Gastrocnemius medialis (tissue), 4 donors: Measurements from ENCODE around the gene TK2. TPM values are rescaled to one million over a fixed set of nuclear protein-coding genes. Genes with fewer than 3 reads are reported as not detected.

Experiments
- ATAC-seq, 2 donors: fragments of 150-250 bp; one replicate each; pipeline ENCODE4 v1.9.1; 2016
- DNase-seq, 2 donors: peaks; one replicate each; pipeline ENCODE4 v3.0.0-alpha.2; 2019
- H3K27ac ChIP-seq, 4 donors: fragments of 200-600 bp; sonication (generic); 1 replicate in 1 of 4; 2 replicates in 3 of 4; pipeline ENCODE4 v1.5.1; 2016 to 2018; ENCODE audit warnings: mild to moderate bottlenecking in 2 of 4, moderate library complexity in 1 of 4
- H3K27me3 ChIP-seq, 3 donors: fragments of 200-600 bp; sonication (generic) in 2 of 3; 1 replicate in 1 of 3; 2 replicates in 2 of 3; pipeline versions ENCODE4 v1.5.1 to v1.6.0; 2016 to 2019; ENCODE audit warnings: mild to moderate bottlenecking in 1 of 3, moderate library complexity in 1 of 3
- H3K36me3 ChIP-seq, 2 donors: fragments of 200-600 bp; sonication (generic) in 1 of 2; one replicate each; pipeline ENCODE4 v1.5.1; 2017 to 2018
- H3K4me1 ChIP-seq, 2 donors: fragments of 200-600 bp; sonication (generic) in 1 of 2; one replicate each; pipeline ENCODE4 v1.5.1; 2016 to 2017; ENCODE audit warnings: mild to moderate bottlenecking in 2 of 2
- H3K4me3 ChIP-seq, 4 donors: fragments of 200-600 bp; sonication (generic) in 3 of 4; 1 replicate in 1 of 4; 2 replicates in 3 of 4; pipeline ENCODE4 v1.5.1; 2016 to 2019; ENCODE audit warnings: mild to moderate bottlenecking in 2 of 4
- H3K9me3 ChIP-seq, 3 donors: fragments of 200-600 bp; sonication (generic) in 2 of 3; 1 replicate in 1 of 3; 2 replicates in 2 of 3; pipeline ENCODE4 v1.5.1; 2016 to 2019
- CTCF ChIP-seq, 5 experiments: fragments of 450-650 bp in 3 of 5; fragments of 200-600 bp in 2 of 5; sonication (generic) in 2 of 5; IDR thresholded peaks in 4 of 5; conservative IDR thresholded peaks in 1 of 5; 1 replicate in 4 of 5; 2 replicates in 1 of 5; pipeline ENCODE4 v1.5.1; 2016 to 2019; ENCODE audit warnings: antibody characterized with exemption in 5 of 5, mild to moderate bottlenecking in 3 of 5, moderate library complexity in 3 of 5
- POLR2A ChIP-seq, 2 donors: fragments of 450-650 bp; IDR thresholded peaks; one replicate each; pipeline ENCODE4 v1.6.1; 2017; ENCODE audit warnings: antibody characterized with exemption in 2 of 2, mild to moderate bottlenecking in 2 of 2, moderate library complexity in 2 of 2
- in situ Hi-C, 4 donors: fragments of 200-750 bp; cut with MboI; loops; one replicate each; pipeline versions ENCODE4 v1.15.0 to v1.8.0; 2017; ENCODE audit warnings: low sequenced_read_pairs in 4 of 4
- intact Hi-C: fragments of 100-400 bp; cut with DNase I; formaldehyde crosslinking; loops from one replicate; pipeline ENCODE4 v1.15.1; 2023; ENCODE audit warnings: low total_unique reads
- total RNA-seq, 4 donors: library from RNA; depleted of rRNA; stranded (reverse); fragments of >200 nt; gene quantifications; one replicate each; pipeline versions ENCODE4 v1.1.0 to v1.2.3, GENCODE V29; 2016

Gene TK2
- total RNA-seq, 4 donors from 2014 or later = 10.6 to 22.7 (median 15.5) TPM

- no peak for DNase-seq
- Histone ChIP-seq H3K27me3 (no peaks in the 10 kb centered on the region), H3K4me3 (no peak overlapping the region), H3K9me3 (no peaks in the 10 kb centered on the region), H3K27ac (no peak overlapping the region), H3K4me1 (no peaks in the 10 kb centered on the region), H3K36me3 (no peaks in the 10 kb centered on the region)
- intact Hi-C loops = loop anchor here (5.0 kb wide), 1 partner anchor 107 kb away; no protein-coding TSS in a partner anchor
- ATAC-seq = no peak
- in situ Hi-C loops = no loop called here
- TF ChIP-seq CTCF (IDR thresholded peaks at IDR 0.05 in 4 of 5, conservative IDR thresholded peaks at IDR 0.05 in 1 of 5) = peak in 4 of 5 experiments; percentile 33 to 51 (median 44)
- no peak for TF ChIP-seq POLR2A (IDR thresholded peaks at IDR 0.05)
These were observed 39.2 kb upstream of the TK2 start for GRCh38 chr16:66588981-66589713.

GRCh38 chr16:66587881-66588600 lies 38.1 kb upstream of the TK2 start:
- intact Hi-C loops = loop anchor here (5.0 kb wide), 1 partner anchor 106 kb away; no protein-coding TSS in a partner anchor
- no peaks in the 10 kb centered on the region for H3K27me3 ChIP-seq
- no peak overlapping the region for H3K4me3 ChIP-seq
- no peak for DNase-seq
- H3K9me3 ChIP-seq = no peaks in the 10 kb centered on the region
- H3K4me1 ChIP-seq = no peaks in the 10 kb centered on the region
- TF ChIP-seq POLR2A (IDR thresholded peaks at IDR 0.05) (no peak), CTCF (IDR thresholded peaks at IDR 0.05 in 4 of 5, conservative IDR thresholded peaks at IDR 0.05 in 1 of 5) (no peak)
- no peak overlapping the region for H3K27ac ChIP-seq
- no peaks in the 10 kb centered on the region for H3K36me3 ChIP-seq
- ATAC-seq = no peak
- in situ Hi-C loops = no loop called here

GRCh38 chr16:66585481-66586239 lies 35.7 kb upstream of the TK2 start:
- in situ Hi-C loops (no loop called here), intact Hi-C loops (loop anchor here (5.0 kb wide), 1 partner anchor 103 kb away; no protein-coding TSS in a partner anchor)
- no peaks in the 10 kb centered on the region for H3K36me3 ChIP-seq
- ATAC-seq (no peak), DNase-seq (no peak)
- H3K9me3 ChIP-seq = no peaks in the 10 kb centered on the region
- TF ChIP-seq CTCF (IDR thresholded peaks at IDR 0.05 in 4 of 5, conservative IDR thresholded peaks at IDR 0.05 in 1 of 5) (no peak), POLR2A (IDR thresholded peaks at IDR 0.05) (no peak)
- peaks cover 6 to 7% of the 10 kb centered on the region in 2 donors for H3K4me1 ChIP-seq
- no peak overlapping the region for H3K4me3 ChIP-seq
- no peak overlapping the region for H3K27ac ChIP-seq
- no peaks in the 10 kb centered on the region for H3K27me3 ChIP-seq

- H3K9me3 ChIP-seq = no peaks in the 10 kb centered on the region
- peak overlapping the region in 3 of 4 donors; percentile 33 to 48 (median 35) for H3K27ac ChIP-seq
- no peaks in the 10 kb centered on the region for H3K36me3 ChIP-seq
- intact Hi-C loops = no loop called here
- in situ Hi-C loops = no loop called here
- DNase-seq = no peak
- H3K27me3 ChIP-seq = peaks cover 13 to 25% (median 20%) of the 10 kb centered on the region in 3 donors
- H3K4me1 ChIP-seq = peaks cover 27% of the 10 kb centered on the region in 2 donors
- no peak overlapping the region for H3K4me3 ChIP-seq
- no peak for ATAC-seq
- TF ChIP-seq POLR2A (IDR thresholded peaks at IDR 0.05) = no peak
- TF ChIP-seq CTCF (IDR thresholded peaks at IDR 0.05 in 4 of 5, conservative IDR thresholded peaks at IDR 0.05 in 1 of 5) = no peak
These were observed 31.5 kb upstream of the TK2 start for GRCh38 chr16:66581246-66581952.
